Measurements from ENCODE around the gene LRMDA. TPM values are rescaled to one million over a fixed set of nuclear protein-coding genes. Genes with fewer than 3 reads are reported as not detected.

LRMDA gene
- total RNA-seq, 2 donors from 2014 or later = 12.2 to 25.4 TPM

GRCh38 chr10:76017733-76018433 lies 586.5 kb downstream of the LRMDA start:
- Histone ChIP-seq H3K27me3 (no peaks in the 10 kb centered on the region), H3K9me3 (no peaks in the 10 kb centered on the region), H3K4me3 (no peak overlapping the region), H3K36me3 (replicated peaks in 1 of 2; ENCODE audit: insufficient read depth in 1 of 2, low read depth in 2 of 2) (no peaks in the 10 kb centered on the region), H3K4me1 (no peaks in the 10 kb centered on the region), H3K27ac (no peak overlapping the region)
- 88 to 91% methylated on average over 6 of the region's 6 CpGs for WGBS, 2 donors
- DNase-seq (no peak), ATAC-seq (no peak)
- intact Hi-C loops (cut with DNase I) = no loop called here
- TF ChIP-seq CTCF (IDR thresholded peaks at IDR 0.05) = no peak
- TF ChIP-seq POLR2A (IDR thresholded peaks at IDR 0.05) = no peak

- no peak for DNase-seq
- WGBS, 2 donors = 95 to 98% methylated on average over 2 of the region's 2 CpGs
- intact Hi-C loops (cut with DNase I) = no loop called here
- H3K4me3 ChIP-seq = no peak overlapping the region
- no peak for TF ChIP-seq CTCF (IDR thresholded peaks at IDR 0.05)
- no peak for TF ChIP-seq POLR2A (IDR thresholded peaks at IDR 0.05)
- ATAC-seq = no peak
- H3K27me3 ChIP-seq = no peaks in the 10 kb centered on the region
- no peaks in the 10 kb centered on the region for H3K4me1 ChIP-seq
- H3K9me3 ChIP-seq = no peaks in the 10 kb centered on the region
- no peak overlapping the region for H3K27ac ChIP-seq
- H3K36me3 ChIP-seq (replicated peaks in 1 of 2; ENCODE audit: insufficient read depth in 1 of 2, low read depth in 2 of 2) = no peaks in the 10 kb centered on the region
These were observed 589.2 kb downstream of the LRMDA start for GRCh38 chr10:76020630-76021029.

GRCh38 chr10:76021398-76021797 lies 590.0 kb downstream of the LRMDA start:
- 94 to 100% methylated on average over 1 of the region's 1 CpG for whole genome bisulfite sequencing, 2 donors
- Histone ChIP-seq H3K36me3 (replicated peaks in 1 of 2; ENCODE audit: insufficient read depth in 1 of 2, low read depth in 2 of 2) (no peaks in the 10 kb centered on the region), H3K27me3 (no peaks in the 10 kb centered on the region), H3K9me3 (no peaks in the 10 kb centered on the region), H3K4me3 (no peak overlapping the region), H3K4me1 (no peaks in the 10 kb centered on the region), H3K27ac (no peak overlapping the region)
- DNase-seq = no peak
- intact Hi-C loops (cut with DNase I) = no loop called here
- no peak for ATAC-seq
- TF ChIP-seq CTCF (IDR thresholded peaks at IDR 0.05) (no peak), POLR2A (IDR thresholded peaks at IDR 0.05) (no peak)

- no peaks in the 10 kb centered on the region for H3K9me3 ChIP-seq
- H3K27me3 ChIP-seq = no peaks in the 10 kb centered on the region
- TF ChIP-seq POLR2A (IDR thresholded peaks at IDR 0.05) (no peak), CTCF (IDR thresholded peaks at IDR 0.05) (no peak)
- no peak overlapping the region for H3K4me3 ChIP-seq
- intact Hi-C loops (cut with DNase I) = no loop called here
- no peaks in the 10 kb centered on the region for H3K4me1 ChIP-seq
- no peaks in the 10 kb centered on the region for H3K36me3 ChIP-seq (replicated peaks in 1 of 2; ENCODE audit: insufficient read depth in 1 of 2, low read depth in 2 of 2)
- no peak for DNase-seq
- ATAC-seq = no peak
- WGBS, 2 donors = 30 to 35% methylated on average over 2 of the region's 2 CpGs
- no peak overlapping the region for H3K27ac ChIP-seq
These were observed 590.9 kb downstream of the LRMDA start for GRCh38 chr10:76022366-76022765.

GRCh38 chr10:76023007-76023406 lies 591.6 kb downstream of the LRMDA start:
- intact Hi-C loops (cut with DNase I) = no loop called here

More at GRCh38 chr10:76023007-76023406, 591.6 kb downstream of the LRMDA start:
- 88 to 93% methylated on average over 7 of the region's 7 CpGs for WGBS, 2 donors
- no peaks in the 10 kb centered on the region for H3K36me3 ChIP-seq (replicated peaks in 1 of 2; ENCODE audit: insufficient read depth in 1 of 2, low read depth in 2 of 2)
- H3K27me3 ChIP-seq = no peaks in the 10 kb centered on the region
- no peak overlapping the region for H3K4me3 ChIP-seq
- ATAC-seq (no peak), DNase-seq (no peak)
- TF ChIP-seq POLR2A (IDR thresholded peaks at IDR 0.05) (no peak), CTCF (IDR thresholded peaks at IDR 0.05) (no peak)
- no peak overlapping the region for H3K27ac ChIP-seq
- no peaks in the 10 kb centered on the region for H3K9me3 ChIP-seq
- H3K4me1 ChIP-seq = no peaks in the 10 kb centered on the region

Data from body of pancreas (tissue), 4 donors.